ENCODE results near the gene SLIT3.

SLIT3 gene

GRCh38 chr5:168899673-168900072 is 401.3 kb downstream of the SLIT3 start:
- H3K4me3 ChIP-seq (ENCODE audit: low read length) = no peak overlapping the region
- no peak for DNase-seq (ENCODE audit: low read depth, low spot score)

DNA sequence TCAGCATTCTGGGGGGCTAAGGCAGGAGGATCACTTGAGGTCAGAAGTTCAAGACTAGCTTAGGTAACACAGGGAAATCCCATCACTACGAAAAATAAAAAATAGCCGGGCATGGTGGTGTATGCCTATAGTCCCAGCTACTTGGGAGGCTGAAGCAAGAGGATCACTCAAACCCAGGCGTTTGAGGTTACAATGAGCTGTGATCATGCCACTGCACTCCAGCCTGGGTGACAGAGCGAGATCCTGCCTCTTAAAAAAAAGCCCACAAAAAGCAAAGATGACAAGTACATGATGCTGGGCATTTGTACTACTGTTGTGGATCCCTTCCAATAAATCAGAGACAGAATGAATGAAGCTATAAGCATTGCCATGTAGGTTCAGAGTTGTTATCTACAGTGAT is 401.7 kb downstream of the SLIT3 start:
- H3K4me3 ChIP-seq (ENCODE audit: low read length) = no peak overlapping the region
- no peak for DNase-seq (ENCODE audit: low read depth, low spot score)

DNA sequence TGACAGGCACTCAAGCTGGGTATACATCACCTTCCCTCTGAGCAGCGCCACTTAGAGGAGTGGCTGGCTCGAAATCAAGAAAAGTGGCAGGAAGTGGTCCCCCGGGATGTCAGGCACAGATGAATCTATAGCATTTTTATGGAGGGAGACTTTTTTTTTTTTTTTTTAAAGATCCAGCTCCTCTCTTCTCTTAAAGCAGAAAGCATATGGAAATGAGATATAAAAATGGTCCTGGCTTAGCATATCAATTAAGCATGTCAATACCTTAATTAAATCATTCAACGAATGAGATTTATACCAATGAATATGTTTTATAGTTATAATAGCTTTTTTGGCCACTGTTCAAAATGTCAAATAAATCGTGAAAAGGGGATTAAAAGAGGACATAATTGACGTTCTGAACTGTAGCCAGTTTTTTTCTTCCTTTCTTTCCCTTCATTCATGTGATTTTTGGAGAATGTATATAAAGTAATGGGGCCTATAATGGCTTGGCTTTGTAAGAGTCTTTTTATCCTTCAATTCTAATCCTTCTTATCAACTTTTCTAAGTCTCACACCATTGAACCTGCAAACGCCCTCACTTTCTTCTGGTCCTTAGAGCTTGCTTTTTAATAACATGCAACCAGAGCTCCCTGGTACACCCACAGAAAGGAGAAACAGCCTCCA is 402.6 kb downstream of the SLIT3 start:
- DNase-seq (ENCODE audit: low read depth, low spot score) = no peak
- no peak overlapping the region for H3K4me3 ChIP-seq (ENCODE audit: low read length)

GRCh38 chr5:168897387-168898122 is 403.4 kb downstream of the SLIT3 start:
- DNase-seq (ENCODE audit: low read depth, low spot score) = no peak
- H3K4me3 ChIP-seq (ENCODE audit: low read length) = no peak overlapping the region

DNA sequence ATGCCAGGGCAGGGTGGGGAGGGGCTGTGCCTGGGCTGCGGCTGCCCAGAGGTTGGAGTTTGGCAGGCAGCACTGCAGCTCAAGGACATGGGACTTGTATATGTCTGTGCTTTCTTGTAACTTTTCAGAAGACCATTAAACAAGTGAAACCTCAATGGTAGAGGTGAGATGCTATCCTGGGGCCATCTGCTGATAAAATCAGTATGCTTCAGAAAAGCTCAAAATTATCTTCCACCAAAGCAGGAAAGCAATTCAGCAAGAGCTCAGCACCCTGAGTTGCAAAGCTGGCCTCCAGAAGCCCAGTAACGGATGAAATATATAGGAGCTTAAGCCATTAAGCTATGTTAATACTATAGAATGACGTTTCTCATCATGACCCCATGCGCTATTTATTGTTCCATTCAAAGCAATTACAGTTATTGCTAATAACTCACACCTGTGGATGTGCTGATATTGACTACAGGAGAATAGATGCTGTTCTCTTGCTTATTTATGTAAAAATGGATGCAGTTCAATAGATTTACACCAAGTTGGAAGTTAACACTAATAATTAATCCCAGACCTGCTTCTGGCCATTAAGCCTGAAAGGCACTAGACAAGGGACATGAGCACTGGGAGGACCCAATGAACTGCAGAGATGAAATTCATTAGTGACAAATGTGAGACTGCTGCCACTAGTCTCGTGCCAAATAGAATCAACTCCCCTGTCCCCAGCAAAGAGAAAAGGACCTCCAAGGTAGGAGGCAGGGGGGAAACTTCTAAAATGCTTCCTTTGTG is 405.5 kb downstream of the SLIT3 start:
- no peak overlapping the region for H3K4me3 ChIP-seq (ENCODE audit: low read length)
- no peak for DNase-seq (ENCODE audit: low read depth, low spot score)

DNA sequence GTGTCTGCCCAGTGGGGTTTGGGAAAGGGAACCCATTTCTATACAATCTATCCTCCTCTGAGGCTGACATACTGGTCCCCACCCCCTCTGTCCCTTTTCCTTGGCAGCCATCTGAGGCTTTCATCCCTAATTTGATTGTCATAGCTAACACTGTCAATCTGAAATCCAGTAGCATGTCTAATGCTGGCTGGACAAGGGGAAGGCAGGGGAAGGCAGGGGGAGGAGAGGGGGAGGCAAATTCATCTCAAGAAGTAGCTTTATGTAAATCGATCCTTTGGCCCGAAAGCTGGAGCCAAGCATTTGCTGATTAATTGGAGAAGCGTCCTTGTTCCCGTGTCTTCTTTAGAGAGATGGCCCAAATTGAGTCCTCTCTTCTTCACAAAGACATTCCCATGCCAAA is 407.7 kb downstream of the SLIT3 start:
- H3K4me3 ChIP-seq (ENCODE audit: low read length) = no peak overlapping the region
- DNase-seq (ENCODE audit: low read depth, low spot score) = no peak

- H3K4me3 ChIP-seq (ENCODE audit: low read length) = no peak overlapping the region
- DNase-seq (ENCODE audit: low read depth, low spot score) = no peak
Observed at GRCh38 chr5:168892618-168893186, 408.2 kb downstream of the SLIT3 start.

GRCh38 chr5:168890816-168891812 is 409.8 kb downstream of the SLIT3 start:
- DNase-seq (ENCODE audit: low read depth, low spot score) = no peak
- H3K4me3 ChIP-seq (ENCODE audit: low read length) = no peak overlapping the region

DNA sequence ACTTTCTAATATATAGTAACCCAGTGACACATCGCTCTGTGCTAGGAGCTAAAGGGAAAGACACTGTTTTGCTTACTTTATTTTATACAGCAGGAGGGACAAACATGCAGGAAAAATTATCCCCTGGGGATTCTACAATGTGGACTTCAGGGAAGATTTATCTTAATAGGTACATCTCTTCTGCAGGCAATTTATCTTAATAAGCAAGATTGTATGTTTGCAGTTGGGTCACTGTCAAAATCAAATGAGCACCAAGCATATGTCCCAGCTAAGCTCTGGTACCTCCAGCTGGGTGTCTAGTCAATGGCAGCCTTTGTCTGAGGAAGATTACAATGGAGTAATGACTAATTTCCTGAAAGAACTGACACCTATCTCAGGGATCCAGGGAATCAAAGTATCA is 411.9 kb downstream of the SLIT3 start:
- no peak overlapping the region for H3K4me3 ChIP-seq (ENCODE audit: low read length)
- DNase-seq (ENCODE audit: low read depth, low spot score) = no peak

DNA sequence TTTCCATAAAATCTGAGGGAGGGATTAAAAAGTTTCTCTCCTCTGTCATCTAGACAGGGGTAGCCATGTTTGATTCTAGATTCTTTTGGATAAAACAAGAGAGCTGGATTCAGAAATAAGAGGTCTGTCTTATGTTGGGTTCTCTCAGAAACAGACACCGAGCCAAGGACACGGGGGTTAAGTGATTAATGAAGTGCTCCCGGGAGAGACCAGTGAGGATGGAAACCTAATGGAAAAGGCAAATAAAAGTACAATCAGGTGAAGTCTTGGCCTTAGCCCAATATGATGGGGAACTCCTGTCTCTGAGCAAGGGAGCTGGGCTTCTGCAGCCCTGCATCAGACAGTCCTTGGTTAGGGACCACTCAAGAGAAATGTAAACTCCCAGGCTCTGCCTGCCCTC is 413.0 kb downstream of the SLIT3 start:
- no peak for DNase-seq (ENCODE audit: low read depth, low spot score)
- H3K4me3 ChIP-seq (ENCODE audit: low read length) = no peak overlapping the region

GRCh38 chr5:168886157-168886556 is 414.8 kb downstream of the SLIT3 start:
- DNase-seq (ENCODE audit: low read depth, low spot score) = no peak
- H3K4me3 ChIP-seq (ENCODE audit: low read length) = no peak overlapping the region

- DNase-seq (ENCODE audit: low read depth, low spot score) = no peak
- H3K4me3 ChIP-seq (ENCODE audit: low read length) = no peak overlapping the region
Observed at GRCh38 chr5:168885324-168886120, 415.4 kb downstream of the SLIT3 start.

GRCh38 chr5:168883991-168884390 is 416.9 kb downstream of the SLIT3 start:
- H3K4me3 ChIP-seq (ENCODE audit: low read length) = no peak overlapping the region
- DNase-seq (ENCODE audit: low read depth, low spot score) = no peak

DNA sequence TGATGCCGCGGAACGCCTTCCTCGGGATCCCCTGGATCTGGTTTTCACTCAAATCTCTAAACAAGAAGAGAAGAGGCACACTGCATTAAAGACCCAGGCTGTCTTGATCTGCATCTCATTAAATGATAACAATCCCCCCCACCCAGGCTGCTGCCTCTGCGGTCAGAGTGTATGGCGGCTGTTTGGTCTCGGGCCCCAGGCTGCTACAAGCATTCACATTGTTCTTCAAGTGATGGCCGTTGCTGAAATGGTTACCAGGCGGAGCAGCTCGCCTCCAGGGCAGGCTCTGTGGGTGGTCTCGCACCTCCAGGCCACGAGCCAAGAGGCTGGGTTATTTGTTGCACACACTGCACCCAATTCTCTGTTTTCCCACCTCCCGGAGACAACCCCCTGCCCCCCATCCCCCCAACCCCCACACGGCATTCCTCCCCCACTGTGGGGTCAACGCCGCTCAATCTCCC is 417.6 kb downstream of the SLIT3 start:
- no peak overlapping the region for H3K4me3 ChIP-seq (ENCODE audit: low read length)
- no peak for DNase-seq (ENCODE audit: low read depth, low spot score)

DNA sequence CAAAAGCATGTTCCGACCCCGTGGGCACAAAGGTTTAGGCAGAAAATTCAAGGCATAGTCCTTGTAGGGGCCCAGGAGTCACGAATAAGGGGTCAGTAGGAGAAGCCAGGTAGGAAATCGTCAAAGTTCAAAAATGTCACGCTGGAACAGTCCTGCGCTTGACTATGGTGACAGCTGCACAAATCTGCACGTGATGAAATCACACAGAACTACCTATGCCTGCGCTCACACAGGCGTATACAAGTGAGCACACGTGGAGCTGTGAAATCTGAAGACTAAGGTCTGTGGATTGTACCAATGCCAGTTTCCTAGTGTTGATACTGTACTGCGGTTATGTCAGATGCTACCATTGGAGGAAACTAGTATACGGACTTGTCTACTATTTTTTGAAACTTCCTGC is 418.7 kb downstream of the SLIT3 start:
- DNase-seq (ENCODE audit: low read depth, low spot score) = no peak
- H3K4me3 ChIP-seq (ENCODE audit: low read length) = no peak overlapping the region

GRCh38 chr5:168881427-168882149 is 419.4 kb downstream of the SLIT3 start:
- no peak overlapping the region for H3K4me3 ChIP-seq (ENCODE audit: low read length)
- no peak for DNase-seq (ENCODE audit: low read depth, low spot score)

DNA sequence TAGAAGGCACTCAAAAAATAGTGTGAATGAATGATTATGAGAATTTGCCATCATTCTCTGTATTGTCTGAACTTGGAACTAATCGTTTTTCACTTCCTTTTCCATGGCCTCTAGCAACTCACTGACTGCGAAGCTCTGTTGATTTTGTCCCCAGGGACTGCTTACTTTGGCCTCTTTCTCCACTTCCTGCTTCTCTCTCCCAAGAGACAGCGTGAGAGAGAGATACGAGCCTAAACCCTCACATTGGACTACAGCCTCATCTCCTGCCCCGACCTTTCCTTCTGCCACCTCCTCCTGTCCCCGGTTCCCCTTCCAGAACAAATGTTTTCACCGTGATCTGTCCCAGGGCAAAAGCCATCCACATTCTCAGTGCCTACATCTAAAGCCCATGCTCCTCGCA is 421.0 kb downstream of the SLIT3 start:
- no peak overlapping the region for H3K4me3 ChIP-seq (ENCODE audit: low read length)
- DNase-seq (ENCODE audit: low read depth, low spot score) = no peak

Data from Jurkat, Clone E6-1 (cell line).